Measurements from ENCODE around the gene PDE4D.
A peak's percentile ranks its signal among the peaks of the same experiment; 100 is the strongest.

The PDE4D gene

GRCh38 chr5:59732301-59732700, 161.2 kb downstream of the PDE4D start:
- DNase-seq, result no peak

GRCh38 chr5:59731809-59732208, 161.7 kb downstream of the PDE4D start:
- no peak for DNase-seq

- DNase-seq, result no peak
Measured at GRCh38 chr5:59729820-59730219, 163.7 kb downstream of the PDE4D start.

GRCh38 chr5:59729357-59729756, 164.2 kb downstream of the PDE4D start:
- no peak for DNase-seq

- no peak for DNase-seq
Measured at GRCh38 chr5:59728356-59728755, 165.2 kb downstream of the PDE4D start.

- no peak for DNase-seq
Measured at GRCh38 chr5:59727186-59727585, 166.3 kb downstream of the PDE4D start.

GRCh38 chr5:59725392-59725767, 168.1 kb downstream of the PDE4D start:
- DNase-seq, result no peak

- no peak for DNase-seq
Measured at GRCh38 chr5:59724482-59725391, 168.8 kb downstream of the PDE4D start.

- no peak for DNase-seq
Measured at GRCh38 chr5:59722874-59723273, 170.7 kb downstream of the PDE4D start.

- DNase-seq, result no peak
Measured at GRCh38 chr5:59721741-59722140, 171.8 kb downstream of the PDE4D start.

GRCh38 chr5:59720063-59720462, 173.5 kb downstream of the PDE4D start:
- DNase-seq, result no peak

- no peak for DNase-seq
Measured at GRCh38 chr5:59716966-59717500, 176.5 kb downstream of the PDE4D start.

GRCh38 chr5:59716029-59716428, 177.5 kb downstream of the PDE4D start:
- no peak for DNase-seq

GRCh38 chr5:59715228-59715627, 178.3 kb downstream of the PDE4D start:
- no peak for DNase-seq

GRCh38 chr5:59713498-59713844, 180.1 kb downstream of the PDE4D start:
- DNase-seq, result no peak

- no peak for DNase-seq
Measured at GRCh38 chr5:59712836-59713497, 180.6 kb downstream of the PDE4D start.

- DNase-seq, result no peak
Measured at GRCh38 chr5:59711310-59711709, 182.2 kb downstream of the PDE4D start.

GRCh38 chr5:59709846-59710245, 183.7 kb downstream of the PDE4D start:
- DNase-seq, result no peak

- no peak for DNase-seq
Measured at GRCh38 chr5:59709346-59709821, 184.1 kb downstream of the PDE4D start.

GRCh38 chr5:59704936-59705335, 188.6 kb downstream of the PDE4D start:
- DNase-seq, result no peak

GRCh38 chr5:59703789-59704188, 189.7 kb downstream of the PDE4D start:
- no peak for DNase-seq

- DNase-seq, result peak; percentile 12
Measured at GRCh38 chr5:59698207-59699178, 195.0 kb downstream of the PDE4D start.

- no peak for DNase-seq
Measured at GRCh38 chr5:59694411-59694810, 199.1 kb downstream of the PDE4D start.
